GM19468 (cell line): Measurements from ENCODE around the gene GABRP.
"Not testable (repeated sequence)": the region's sequence is repeated elsewhere in the genome, so short reads cannot be mapped to it uniquely, and the experiment has no call there.

Experiments
- ATAC-seq: cut with Tn5 transposase; IDR thresholded peaks from one replicate; pipeline ENCODE4 v1.9.1; 2021; ENCODE audit warnings: mild to moderate bottlenecking, moderate library complexity, moderate number of reproducible peaks; ENCODE audit not compliant: unreplicated experiment; ENCODE audit errors: extremely low read depth

Gene GABRP

GRCh38 chr5:170754508-170754907, 29.0 kb upstream of the GABRP start:
- not testable (repeated sequence) for ATAC-seq

DNA sequence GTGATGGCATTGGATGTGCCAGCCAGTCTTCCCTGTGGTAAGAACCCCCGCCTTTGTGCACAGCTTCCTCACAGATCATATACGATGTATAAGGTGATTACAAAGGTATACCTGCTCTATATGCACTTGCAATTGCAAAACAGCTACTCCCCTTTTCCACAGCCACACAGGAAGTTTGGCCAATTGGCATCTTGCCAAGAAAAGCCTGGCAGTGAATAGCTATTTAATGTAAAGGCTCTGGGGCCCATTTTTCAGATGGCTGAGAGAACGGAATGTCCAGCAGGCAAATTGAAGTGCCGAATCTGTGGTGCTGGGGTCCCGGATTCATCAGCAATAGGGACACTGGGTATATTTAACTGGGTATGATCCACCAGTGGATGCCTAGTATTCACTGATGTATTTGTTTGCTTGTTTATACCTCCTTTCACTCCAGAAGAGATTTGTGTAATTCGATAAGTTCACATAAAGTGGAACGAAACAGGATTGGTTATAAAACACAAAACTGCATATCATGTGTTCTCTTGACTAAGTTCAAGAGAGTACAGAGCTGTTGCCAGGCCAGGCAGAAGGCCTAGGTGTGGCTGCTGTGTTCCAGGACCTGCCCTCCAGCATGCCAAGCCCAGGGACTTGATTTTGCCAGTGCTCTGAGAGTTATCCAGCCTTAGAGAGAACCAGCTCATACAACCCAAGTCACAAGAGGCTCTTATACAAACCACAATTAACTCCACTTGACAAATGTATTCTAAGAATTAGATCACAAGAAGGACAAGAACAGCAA, 27.7 kb upstream of the GABRP start:
- ATAC-seq, result no peak

DNA sequence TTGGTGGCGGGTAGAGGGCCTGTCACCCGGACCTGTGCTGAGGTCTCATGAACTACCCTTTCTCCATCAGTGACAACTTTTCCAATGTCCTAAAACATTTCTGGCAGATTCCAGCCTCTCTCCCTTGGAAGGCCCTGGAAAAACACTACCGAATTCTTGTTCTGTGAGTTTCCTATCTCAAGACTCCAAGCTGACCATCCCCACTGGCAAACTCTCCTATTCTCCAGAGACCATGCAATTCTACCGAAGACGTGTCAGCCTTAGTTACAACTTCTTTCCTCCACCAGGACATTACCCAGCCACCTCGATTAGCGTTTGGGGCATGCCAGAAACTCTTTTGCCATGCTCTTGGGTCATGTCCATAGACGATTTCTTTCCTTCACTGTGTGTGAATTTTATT, 26.8 kb upstream of the GABRP start:
- no peak for ATAC-seq

GRCh38 chr5:170757182-170757601, 26.3 kb upstream of the GABRP start:
- ATAC-seq, result peak; percentile 67

GRCh38 chr5:170757669-170758068, 25.9 kb upstream of the GABRP start:
- no peak for ATAC-seq

DNA sequence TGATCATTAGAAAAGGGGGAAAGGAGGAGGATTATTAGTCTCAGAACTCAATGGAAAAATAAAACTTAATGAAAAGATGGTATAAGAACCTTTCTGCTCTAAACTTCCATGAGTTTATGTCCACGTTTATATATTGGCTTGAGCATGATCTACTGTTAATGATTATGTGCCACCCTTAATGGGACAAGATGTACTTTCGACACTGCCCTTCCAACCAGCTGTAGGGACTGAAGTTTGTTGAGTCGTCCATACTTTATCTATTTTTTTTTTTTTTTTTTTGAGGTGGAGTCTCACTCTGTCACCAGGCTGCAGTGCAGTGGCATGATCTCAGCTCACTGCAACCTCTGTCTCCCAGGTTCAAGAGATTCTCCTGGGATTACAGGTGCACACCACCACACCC, 25.0 kb upstream of the GABRP start:
- no peak for ATAC-seq

DNA sequence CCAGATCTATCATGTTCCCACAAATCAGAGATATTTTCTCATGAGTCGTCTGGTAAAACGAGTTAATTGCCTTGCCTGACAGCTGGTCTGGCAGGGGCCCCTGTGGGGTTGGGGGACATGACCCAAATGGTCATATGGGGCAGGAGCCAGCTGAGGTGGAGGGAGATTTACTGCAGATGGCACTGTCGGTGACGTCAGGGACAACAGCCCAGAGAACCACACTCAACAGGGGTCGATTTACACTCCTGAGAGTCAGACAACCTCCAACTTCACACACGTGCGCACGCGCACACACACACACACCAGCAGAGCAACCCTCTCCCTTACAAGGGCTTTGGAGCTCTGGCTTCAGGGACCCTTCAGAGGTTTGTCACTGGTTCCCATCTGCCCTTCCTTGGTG, 23.4 kb upstream of the GABRP start:
- ATAC-seq, result no peak

- ATAC-seq, result no peak
These were observed 22.3 kb upstream of the GABRP start for GRCh38 chr5:170761048-170761707.

DNA sequence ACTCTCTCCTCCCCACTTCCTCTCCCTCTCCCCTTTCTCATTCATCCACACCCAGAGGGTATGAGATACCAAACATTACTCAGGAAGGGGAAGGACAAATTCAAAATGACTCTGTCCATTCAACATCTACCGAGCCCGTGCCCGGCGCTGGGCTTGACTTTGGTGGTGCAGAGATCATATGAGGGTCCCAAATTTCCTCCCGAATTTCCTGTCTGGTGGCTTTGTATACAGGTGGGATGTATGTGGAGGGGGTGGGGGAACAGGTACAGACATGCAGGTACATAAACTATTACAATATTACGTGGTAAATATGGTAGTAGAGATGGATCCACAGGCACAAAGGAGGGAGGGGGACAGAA, 21.8 kb upstream of the GABRP start:
- ATAC-seq, result no peak

GRCh38 chr5:170762298-170762697, 21.2 kb upstream of the GABRP start:
- not testable (repeated sequence) for ATAC-seq

DNA sequence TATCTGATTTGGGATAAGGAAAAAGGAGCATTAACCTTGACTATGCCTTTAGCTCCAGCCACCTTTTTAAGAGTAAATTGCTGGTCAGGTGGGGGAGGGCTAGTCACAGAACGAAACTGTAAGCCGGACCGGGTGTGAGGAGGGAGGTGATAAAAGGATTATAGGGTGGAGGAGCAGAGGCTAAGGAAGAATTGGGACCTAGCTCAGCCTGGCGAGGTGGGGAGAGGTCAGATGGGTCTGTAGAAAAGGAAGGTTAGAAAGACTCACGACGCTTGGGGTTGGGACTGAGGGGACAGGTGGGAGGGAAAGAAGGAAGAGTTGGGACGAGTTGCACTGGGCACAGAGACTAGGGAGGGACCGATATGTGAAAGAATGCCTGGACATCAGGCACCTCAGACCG, 17.7 kb upstream of the GABRP start:
- not testable (repeated sequence) for ATAC-seq

GRCh38 chr5:170769246-170769645, 14.3 kb upstream of the GABRP start:
- no peak for ATAC-seq

GRCh38 chr5:170769898-170770416, 13.6 kb upstream of the GABRP start:
- ATAC-seq, result no peak

DNA sequence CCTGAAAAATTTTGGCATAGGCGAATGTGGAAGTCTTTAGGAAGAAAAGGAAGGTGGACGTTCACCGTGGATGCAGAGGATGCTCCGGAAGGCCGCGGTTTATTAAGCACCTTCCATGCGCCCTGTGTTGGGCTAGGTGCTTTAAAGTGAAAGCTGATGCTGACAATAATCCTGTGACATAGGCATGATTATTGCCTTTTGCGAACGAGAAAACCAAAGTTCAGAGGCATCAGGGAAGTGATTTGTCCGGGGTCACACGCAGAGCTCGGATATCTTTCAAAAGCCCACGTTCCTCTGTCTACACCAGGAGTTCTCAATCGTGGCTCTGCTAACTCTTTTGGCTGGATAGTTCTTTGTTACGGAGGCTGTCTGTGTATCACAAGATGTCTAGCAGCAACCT, 12.0 kb upstream of the GABRP start:
- no peak for ATAC-seq

DNA sequence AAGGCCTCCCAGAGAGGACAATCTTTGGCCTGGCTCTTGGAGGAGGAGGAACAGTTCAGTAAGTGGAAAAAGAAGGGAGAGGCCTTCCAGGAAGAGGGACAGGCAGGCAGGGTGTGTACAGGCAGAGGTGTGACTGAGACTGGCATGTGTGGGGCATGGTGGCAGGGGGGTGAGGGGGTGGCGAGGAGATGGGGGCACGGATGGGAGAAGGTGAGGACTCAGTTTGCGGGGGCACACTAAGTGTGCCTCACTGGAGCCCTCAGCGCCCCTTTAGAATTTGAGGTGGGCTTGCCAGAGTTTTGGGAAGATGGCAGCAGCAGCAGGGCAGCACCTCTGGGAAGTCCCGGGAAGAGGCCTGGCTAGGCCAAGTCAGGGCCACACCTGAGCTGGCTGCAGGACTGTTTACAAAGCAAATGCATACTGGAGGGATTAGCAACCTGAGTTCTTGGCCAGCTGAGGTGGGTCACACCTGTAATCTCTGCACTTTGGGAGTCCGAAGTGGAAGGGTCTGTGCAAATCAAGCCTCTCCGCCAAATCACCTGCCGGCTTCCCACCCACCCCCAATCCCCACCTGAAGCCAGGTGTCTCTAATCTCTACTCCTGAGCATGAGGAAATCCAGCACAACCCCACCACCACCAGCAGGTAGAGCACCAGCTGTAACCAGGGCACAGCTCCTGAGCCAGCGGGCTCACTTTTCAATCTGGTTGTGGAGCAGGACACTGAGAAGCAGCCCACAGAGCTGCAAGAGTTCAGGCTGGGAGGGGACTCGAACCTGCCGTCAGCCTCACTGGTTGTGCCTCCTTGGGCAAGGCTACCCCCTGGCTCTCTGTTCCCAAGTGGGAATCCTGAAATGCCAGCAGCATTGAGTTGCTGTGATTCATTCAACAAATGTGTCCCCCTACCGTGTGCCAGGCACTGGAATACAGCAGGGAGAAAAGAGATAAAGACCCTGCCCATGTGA, 10.2 kb upstream of the GABRP start:
- no peak for ATAC-seq

- ATAC-seq, result no peak
These were observed 8.7 kb upstream of the GABRP start for GRCh38 chr5:170774831-170775230.

DNA sequence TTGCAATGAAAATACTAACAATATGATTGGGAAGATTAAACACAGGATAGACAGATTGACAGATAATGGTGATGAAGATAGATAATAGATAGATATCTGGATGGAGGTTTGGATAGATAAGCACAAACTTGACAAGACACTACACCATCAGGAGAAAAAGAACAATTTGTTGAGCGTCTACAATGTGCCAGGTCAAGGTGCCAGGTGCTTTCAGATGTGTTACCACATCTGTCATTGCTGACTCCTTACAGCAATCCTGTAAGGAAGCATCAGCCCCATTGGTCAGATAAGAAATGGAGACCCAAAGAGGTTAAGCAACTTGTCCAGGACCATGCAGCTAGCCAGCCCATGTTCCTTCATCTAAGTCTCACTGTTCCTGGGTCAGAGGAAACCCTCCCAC, 1.6 kb upstream of the GABRP start:
- no peak for ATAC-seq

DNA sequence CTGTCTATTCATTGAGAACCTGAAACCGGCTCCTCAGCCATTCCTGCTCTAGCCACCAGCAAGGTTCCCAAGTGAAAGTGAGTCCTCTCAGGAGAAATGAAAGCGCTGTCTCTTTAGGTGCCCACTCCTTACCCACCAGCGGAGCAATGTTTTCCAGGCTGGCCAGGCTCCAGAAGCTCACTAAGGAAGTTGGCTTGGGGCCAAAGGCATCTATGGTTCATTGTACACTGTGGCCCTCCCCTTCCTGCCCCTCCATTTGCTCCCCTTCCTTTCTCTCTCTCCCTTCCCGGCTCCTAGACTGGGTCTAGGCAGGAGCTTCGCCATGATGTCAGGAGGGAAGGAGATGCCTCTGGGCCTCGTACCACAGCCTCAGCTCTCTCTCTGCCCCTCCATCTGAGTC, 1.1 kb upstream of the GABRP start:
- ATAC-seq, result no peak

GRCh38 chr5:170785416-170785815, 1.9 kb downstream of the GABRP start:
- ATAC-seq, result no peak

DNA sequence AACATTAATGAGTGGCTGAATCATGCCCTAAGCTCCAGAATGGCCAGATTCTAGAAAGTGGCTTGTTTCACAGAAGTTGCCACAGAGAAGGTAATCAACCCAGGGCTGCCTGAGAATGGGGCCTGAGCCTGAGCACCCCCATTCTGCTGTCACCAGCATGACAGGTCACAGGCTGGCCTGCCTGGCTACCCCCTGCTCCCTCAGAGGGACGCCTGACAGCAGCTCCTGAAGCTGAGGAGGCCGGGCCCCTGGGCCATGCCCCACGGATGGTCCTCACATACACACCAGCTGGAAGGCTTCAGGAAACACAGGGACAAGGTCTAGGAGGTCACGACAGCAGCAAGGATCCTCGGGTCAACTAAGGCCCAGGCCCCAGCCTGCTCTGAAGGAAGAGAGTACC, 3.7 kb downstream of the GABRP start:
- no peak for ATAC-seq
